Measurements from ENCODE around the gene CD5L.

CD5L gene

GRCh38 chr1:157830887-157831286 lies 10.7 kb downstream of the CD5L start:
- no peaks in the 10 kb centered on the region for H3K9me3 ChIP-seq (replicated peaks in 1 of 2; ENCODE audit: control insufficient read depth in 2 of 2, insufficient read depth in 1 of 2, low read depth in 1 of 2, low read length in 2 of 2)
- no peak overlapping the region for H2AFZ ChIP-seq (ENCODE audit: low read length)
- H3K27ac ChIP-seq (replicated peaks; ENCODE audit: low read length), result no peak overlapping the region
- H3K4me2 ChIP-seq (ENCODE audit: insufficient read depth, low read length, poor library complexity, severe bottlenecking), result no peak overlapping the region
- no peaks in the 10 kb centered on the region for H3K27me3 ChIP-seq (ENCODE audit: control insufficient read depth in 3 of 3, insufficient read depth in 3 of 3, low read depth in 1 of 3, low read length in 3 of 3)
- H2BK12ac ChIP-seq (ENCODE audit: low read length), result no peak overlapping the region
- H3K23ac ChIP-seq (ENCODE audit: low read depth, low read length, poor library complexity), result no peak overlapping the region
- WGBS, 2 donors (ENCODE audit: extremely low coverage in 2 of 2, insufficient read length in 2 of 2, insufficient replicate concordance in 1 of 2), result no CpG with 5 or more reads among the region's 2 CpGs
- H4K91ac ChIP-seq (ENCODE audit: low read depth, low read length, poor library complexity), result no peak overlapping the region
- H4K8ac ChIP-seq (ENCODE audit: low read depth, low read length), result no peak overlapping the region
- H2BK15ac ChIP-seq (ENCODE audit: low read length), result no peak overlapping the region
- no peak overlapping the region for H2BK120ac ChIP-seq (ENCODE audit: low read depth, low read length)
- H3K9ac ChIP-seq (ENCODE audit: low read depth, low read length, poor library complexity), result no peak overlapping the region
- H3K18ac ChIP-seq (ENCODE audit: low read length), result no peak overlapping the region
- H3K4me1 ChIP-seq (ENCODE audit: control insufficient read depth in 2 of 2, insufficient read depth in 1 of 2, low read depth in 1 of 2, low read length in 2 of 2), result no peaks in the 10 kb centered on the region
- DNase-seq (ENCODE audit: low spot score), result no peak
- no peak overlapping the region for H3K4me3 ChIP-seq (ENCODE audit: low read length in 2 of 2)
- H2BK5ac ChIP-seq (ENCODE audit: low read length), result no peak overlapping the region
- no peaks in the 10 kb centered on the region for H3K36me3 ChIP-seq (replicated peaks in 1 of 2; ENCODE audit: control insufficient read depth in 2 of 2, insufficient read depth in 2 of 2, low read length in 2 of 2)
- H3K4ac ChIP-seq (ENCODE audit: low read length), result no peak overlapping the region
- no peak overlapping the region for H2AK5ac ChIP-seq (ENCODE audit: low read depth, low read length)
- H3K14ac ChIP-seq (ENCODE audit: low read length), result no peak overlapping the region
- H3K79me1 ChIP-seq (ENCODE audit: low read depth, low read length), result no peaks in the 10 kb centered on the region

DNA sequence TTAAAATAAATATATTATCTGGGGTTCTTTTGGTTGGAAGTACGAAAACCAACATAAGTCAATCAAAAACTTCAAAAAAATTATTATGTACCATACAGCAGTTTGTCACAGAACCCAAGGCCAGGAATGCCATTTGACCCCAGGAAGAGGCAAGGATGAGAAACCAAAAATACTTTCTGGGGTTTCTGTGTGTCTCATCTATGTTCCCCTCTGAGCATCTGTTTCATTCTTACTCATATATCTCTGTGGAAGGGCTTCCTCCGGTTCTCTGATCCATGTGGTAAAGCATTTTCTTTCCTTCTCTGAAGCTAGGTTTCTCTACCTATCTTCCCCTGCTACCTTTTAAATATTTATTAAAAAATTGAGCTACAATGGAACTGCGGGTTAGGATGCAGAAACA lies 11.9 kb downstream of the CD5L start:
- Histone ChIP-seq H2AFZ (ENCODE audit: low read length) (no peak overlapping the region), H3K27ac (replicated peaks; ENCODE audit: low read length) (no peak overlapping the region), H2AK5ac (ENCODE audit: low read depth, low read length) (no peak overlapping the region), H3K4me2 (ENCODE audit: insufficient read depth, low read length, poor library complexity, severe bottlenecking) (no peak overlapping the region), H2BK120ac (ENCODE audit: low read depth, low read length) (no peak overlapping the region), H3K36me3 (replicated peaks in 1 of 2; ENCODE audit: control insufficient read depth in 2 of 2, insufficient read depth in 2 of 2, low read length in 2 of 2) (no peaks in the 10 kb centered on the region), H3K4me1 (ENCODE audit: control insufficient read depth in 2 of 2, insufficient read depth in 1 of 2, low read depth in 1 of 2, low read length in 2 of 2) (no peaks in the 10 kb centered on the region), H3K9ac (ENCODE audit: low read depth, low read length, poor library complexity) (no peak overlapping the region), H3K79me1 (ENCODE audit: low read depth, low read length) (no peaks in the 10 kb centered on the region), H4K91ac (ENCODE audit: low read depth, low read length, poor library complexity) (no peak overlapping the region), H3K4ac (ENCODE audit: low read length) (no peak overlapping the region), H3K9me3 (replicated peaks in 1 of 2; ENCODE audit: control insufficient read depth in 2 of 2, insufficient read depth in 1 of 2, low read depth in 1 of 2, low read length in 2 of 2) (no peaks in the 10 kb centered on the region), H3K23ac (ENCODE audit: low read depth, low read length, poor library complexity) (no peak overlapping the region), H3K14ac (ENCODE audit: low read length) (no peak overlapping the region), H2BK5ac (ENCODE audit: low read length) (no peak overlapping the region), H3K4me3 (ENCODE audit: low read length in 2 of 2) (no peak overlapping the region), H4K8ac (ENCODE audit: low read depth, low read length) (no peak overlapping the region), H3K27me3 (ENCODE audit: control insufficient read depth in 3 of 3, insufficient read depth in 3 of 3, low read depth in 1 of 3, low read length in 3 of 3) (no peaks in the 10 kb centered on the region), H2BK15ac (ENCODE audit: low read length) (no peak overlapping the region), H3K18ac (ENCODE audit: low read length) (no peak overlapping the region), H2BK12ac (ENCODE audit: low read length) (no peak overlapping the region)
- WGBS, 2 donors (ENCODE audit: extremely low coverage in 2 of 2, insufficient read length in 2 of 2, insufficient replicate concordance in 1 of 2), result no CpG with 5 or more reads among the region's 3 CpGs
- no peak for DNase-seq (ENCODE audit: low spot score)

DNA sequence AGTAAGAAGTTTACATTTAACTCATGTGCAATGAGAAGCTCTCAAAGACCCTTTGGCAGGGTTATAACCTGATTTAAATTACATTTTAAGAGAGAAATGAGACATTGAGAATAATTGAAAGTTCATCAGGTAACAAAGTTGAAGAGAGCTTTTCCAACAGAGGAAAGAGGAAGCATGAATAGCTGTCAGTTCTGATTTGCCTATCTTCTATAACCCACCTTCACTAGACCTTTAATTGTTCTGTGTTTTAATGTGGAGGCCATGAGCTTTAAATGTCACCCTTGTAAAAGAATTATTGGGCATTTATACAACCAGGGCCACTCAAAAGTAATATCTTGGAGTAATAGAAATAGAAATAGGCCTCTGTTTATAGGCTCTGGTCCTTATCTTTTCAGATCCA lies 12.4 kb downstream of the CD5L start:
- no peaks in the 10 kb centered on the region for H3K27me3 ChIP-seq (ENCODE audit: control insufficient read depth in 3 of 3, insufficient read depth in 3 of 3, low read depth in 1 of 3, low read length in 3 of 3)
- H2BK120ac ChIP-seq (ENCODE audit: low read depth, low read length), result no peak overlapping the region
- no peaks in the 10 kb centered on the region for H3K36me3 ChIP-seq (replicated peaks in 1 of 2; ENCODE audit: control insufficient read depth in 2 of 2, insufficient read depth in 2 of 2, low read length in 2 of 2)
- H3K4me3 ChIP-seq (ENCODE audit: low read length in 2 of 2), result no peak overlapping the region
- no peak overlapping the region for H3K27ac ChIP-seq (replicated peaks; ENCODE audit: low read length)
- H3K4me1 ChIP-seq (ENCODE audit: control insufficient read depth in 2 of 2, insufficient read depth in 1 of 2, low read depth in 1 of 2, low read length in 2 of 2), result no peaks in the 10 kb centered on the region
- no peak overlapping the region for H2AK5ac ChIP-seq (ENCODE audit: low read depth, low read length)
- H3K9me3 ChIP-seq (replicated peaks in 1 of 2; ENCODE audit: control insufficient read depth in 2 of 2, insufficient read depth in 1 of 2, low read depth in 1 of 2, low read length in 2 of 2), result no peaks in the 10 kb centered on the region
- H3K14ac ChIP-seq (ENCODE audit: low read length), result no peak overlapping the region
- no peak overlapping the region for H3K23ac ChIP-seq (ENCODE audit: low read depth, low read length, poor library complexity)
- H3K4me2 ChIP-seq (ENCODE audit: insufficient read depth, low read length, poor library complexity, severe bottlenecking), result no peak overlapping the region
- H2BK12ac ChIP-seq (ENCODE audit: low read length), result no peak overlapping the region
- H3K79me1 ChIP-seq (ENCODE audit: low read depth, low read length), result no peaks in the 10 kb centered on the region
- H2BK5ac ChIP-seq (ENCODE audit: low read length), result no peak overlapping the region
- no peak overlapping the region for H2AFZ ChIP-seq (ENCODE audit: low read length)
- H4K91ac ChIP-seq (ENCODE audit: low read depth, low read length, poor library complexity), result no peak overlapping the region
- H3K18ac ChIP-seq (ENCODE audit: low read length), result no peak overlapping the region
- no peak overlapping the region for H3K9ac ChIP-seq (ENCODE audit: low read depth, low read length, poor library complexity)
- no peak overlapping the region for H2BK15ac ChIP-seq (ENCODE audit: low read length)
- DNase-seq (ENCODE audit: low spot score), result no peak
- H4K8ac ChIP-seq (ENCODE audit: low read depth, low read length), result no peak overlapping the region
- no peak overlapping the region for H3K4ac ChIP-seq (ENCODE audit: low read length)

DNA sequence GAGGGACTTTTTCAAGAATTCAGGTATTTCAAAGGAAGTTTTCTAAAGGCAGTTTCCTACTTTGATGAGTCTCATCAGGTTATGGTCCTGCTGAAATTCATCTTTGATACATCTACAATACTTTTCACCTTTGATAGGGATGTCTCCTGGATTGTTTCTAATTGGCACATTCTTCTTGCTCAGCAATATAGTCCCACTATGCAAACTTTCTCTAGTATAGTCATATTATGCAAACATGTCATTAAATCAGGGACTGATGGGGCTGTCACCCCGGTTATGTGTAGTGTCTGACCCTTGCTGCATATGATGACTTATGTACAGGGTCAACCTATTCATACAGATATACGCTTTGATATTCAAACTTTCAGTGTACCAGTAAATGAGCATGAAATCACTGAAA lies 21.3 kb downstream of the CD5L start:
- Histone ChIP-seq H3K27ac (replicated peaks; ENCODE audit: low read length) (no peak overlapping the region), H2AFZ (ENCODE audit: low read length) (no peak overlapping the region), H2BK120ac (ENCODE audit: low read depth, low read length) (no peak overlapping the region), H3K18ac (ENCODE audit: low read length) (no peak overlapping the region), H2BK15ac (ENCODE audit: low read length) (no peak overlapping the region), H3K4ac (ENCODE audit: low read length) (no peak overlapping the region), H3K9me3 (replicated peaks in 1 of 2; ENCODE audit: control insufficient read depth in 2 of 2, insufficient read depth in 1 of 2, low read depth in 1 of 2, low read length in 2 of 2) (no peaks in the 10 kb centered on the region), H2AK5ac (ENCODE audit: low read depth, low read length) (no peak overlapping the region), H2BK12ac (ENCODE audit: low read length) (no peak overlapping the region), H3K23ac (ENCODE audit: low read depth, low read length, poor library complexity) (no peak overlapping the region), H3K36me3 (replicated peaks in 1 of 2; ENCODE audit: control insufficient read depth in 2 of 2, insufficient read depth in 2 of 2, low read length in 2 of 2) (no peaks in the 10 kb centered on the region), H3K4me2 (ENCODE audit: insufficient read depth, low read length, poor library complexity, severe bottlenecking) (no peak overlapping the region), H3K79me1 (ENCODE audit: low read depth, low read length) (no peaks in the 10 kb centered on the region), H3K9ac (ENCODE audit: low read depth, low read length, poor library complexity) (no peak overlapping the region), H2BK5ac (ENCODE audit: low read length) (no peak overlapping the region), H4K8ac (ENCODE audit: low read depth, low read length) (no peak overlapping the region), H3K14ac (ENCODE audit: low read length) (no peak overlapping the region), H3K4me3 (ENCODE audit: low read length in 2 of 2) (no peak overlapping the region), H4K91ac (ENCODE audit: low read depth, low read length, poor library complexity) (no peak overlapping the region), H3K27me3 (ENCODE audit: control insufficient read depth in 3 of 3, insufficient read depth in 3 of 3, low read depth in 1 of 3, low read length in 3 of 3) (no peaks in the 10 kb centered on the region), H3K4me1 (ENCODE audit: control insufficient read depth in 2 of 2, insufficient read depth in 1 of 2, low read depth in 1 of 2, low read length in 2 of 2) (no peaks in the 10 kb centered on the region)
- no CpG with 5 or more reads among the region's 2 CpGs for WGBS, 2 donors (ENCODE audit: extremely low coverage in 2 of 2, insufficient read length in 2 of 2, insufficient replicate concordance in 1 of 2)
- no peak for DNase-seq (ENCODE audit: low spot score)
